ENCODE data around the gene DEK.

DNA sequence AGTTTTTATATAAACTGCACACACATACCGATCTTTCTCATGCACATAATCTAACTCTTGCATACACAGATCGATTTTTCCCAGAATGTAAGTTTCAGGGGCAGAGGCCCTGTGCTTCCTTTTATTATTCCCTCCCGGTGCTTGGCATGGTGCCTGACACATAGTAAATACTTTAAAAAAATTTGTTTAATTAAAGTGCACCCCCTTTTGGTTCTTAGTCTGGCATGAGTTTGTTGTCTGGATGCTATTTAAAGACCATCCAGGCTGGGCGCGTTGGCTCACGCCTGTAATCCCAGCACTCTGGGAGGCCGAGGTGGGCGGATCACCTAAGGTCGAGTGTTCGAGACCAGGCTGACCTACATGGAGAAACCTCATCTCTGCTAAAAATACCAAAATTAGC, 5.4 kb upstream of the DEK start:
- TF ChIP-seq, protein P1, sequence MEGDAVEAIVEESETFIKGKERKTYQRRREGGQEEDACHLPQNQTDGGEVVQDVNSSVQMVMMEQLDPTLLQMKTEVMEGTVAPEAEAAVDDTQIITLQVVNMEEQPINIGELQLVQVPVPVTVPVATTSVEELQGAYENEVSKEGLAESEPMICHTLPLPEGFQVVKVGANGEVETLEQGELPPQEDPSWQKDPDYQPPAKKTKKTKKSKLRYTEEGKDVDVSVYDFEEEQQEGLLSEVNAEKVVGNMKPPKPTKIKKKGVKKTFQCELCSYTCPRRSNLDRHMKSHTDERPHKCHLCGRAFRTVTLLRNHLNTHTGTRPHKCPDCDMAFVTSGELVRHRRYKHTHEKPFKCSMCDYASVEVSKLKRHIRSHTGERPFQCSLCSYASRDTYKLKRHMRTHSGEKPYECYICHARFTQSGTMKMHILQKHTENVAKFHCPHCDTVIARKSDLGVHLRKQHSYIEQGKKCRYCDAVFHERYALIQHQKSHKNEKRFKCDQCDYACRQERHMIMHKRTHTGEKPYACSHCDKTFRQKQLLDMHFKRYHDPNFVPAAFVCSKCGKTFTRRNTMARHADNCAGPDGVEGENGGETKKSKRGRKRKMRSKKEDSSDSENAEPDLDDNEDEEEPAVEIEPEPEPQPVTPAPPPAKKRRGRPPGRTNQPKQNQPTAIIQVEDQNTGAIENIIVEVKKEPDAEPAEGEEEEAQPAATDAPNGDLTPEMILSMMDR (conservative IDR thresholded peaks at IDR 0.05; ENCODE audit: low read depth, low read length): no peak
- no peak for TF ChIP-seq EZH2 (IDR thresholded peaks at IDR 0.05; ENCODE audit: borderline replicate concordance, low read depth, low read length, poor library complexity, severe bottlenecking)

Data from A673 (cell line).